K562 (cell line): ENCODE data around the gene PRMT2. TPM values are rescaled to one million over a fixed set of nuclear protein-coding genes. Genes with fewer than 3 reads are reported as not detected.
A peak's percentile ranks its signal among the peaks of the same experiment; 100 is the strongest.

Source experiments
- ATAC-seq: fragments of 200-7000 bp; cut with Tn5 transposase; 3 replicates; pipeline ENCODE4 v1.9.1; 2020; ENCODE audit warnings: moderate library complexity
- BruUV-seq: library from RNA; stranded (reverse); fragments of 400-500 nt; replicated peaks from 2 replicates; lab custom pipeline; 2021; lab: Mats Ljungman, UMichigan
- CTCF ChIA-PET: fragments of 300-600 bp; formaldehyde crosslinking; extraction: SDS; loops from one replicate; lab custom pipeline; 2021; ENCODE audit warnings: low intra/inter-chr PET ratio; lab: Yijun Ruan, JAX
- POLR2A ChIA-PET: fragments of 300-600, 350-650 bp; sonication (Branson Sonifier 250); formaldehyde crosslinking; extraction: SDS; loops from one replicate; lab custom pipeline; 2021; ENCODE audit warnings: antibody characterized with exemption, inconsistent platforms; lab: Yijun Ruan, JAX
- DNase-seq, 4 experiments: peaks; one replicate each; pipeline versions ENCODE4 v3.0.0 to v3.0.0-alpha.2; 2011 to 2018; ENCODE audit warnings: low spot score in 3 of 4, mixed read lengths in 3 of 4; ENCODE audit errors: extremely low read depth in 1 of 4
- FAIRE-seq: peaks from 2 replicates; lab custom pipeline; 2011; peaks lifted over from hg19 to GRCh38; lab: Jason Lieb, UNC
- H2AFZ ChIP-seq: 2 replicates; pipeline ENCODE4 v1.6.0; 2011; ENCODE audit warnings: low read depth, low read length, control low read depth, inconsistent platforms
- H3K27ac ChIP-seq: fragments of 200-600 bp; 3 replicates; pipeline ENCODE4 v1.8.0; 2011; ENCODE audit warnings: low read depth, mild to moderate bottlenecking, control low read depth, inconsistent platforms, low read length, moderate library complexity, mixed read lengths; ENCODE audit errors: extremely low read depth
- H3K27me3 ChIP-seq, 2 experiments: fragments of 300-600 bp in 1 of 2; 2 replicates in 1 of 2; 3 replicates in 1 of 2; pipeline versions ENCODE4 v1.6.0 to v1.8.0; 2011; ENCODE audit warnings: inconsistent platforms in 2 of 2, low read length in 2 of 2, mild to moderate bottlenecking in 1 of 2, mixed read lengths in 1 of 2, moderate library complexity in 1 of 2; ENCODE audit not compliant: control insufficient read depth in 2 of 2, insufficient read depth in 2 of 2
- H3K36me3 ChIP-seq: fragments of 300-600 bp; 3 replicates; pipeline ENCODE4 v1.8.0; 2011; ENCODE audit warnings: mild to moderate bottlenecking, low read length, inconsistent platforms; ENCODE audit not compliant: control insufficient read depth, insufficient read depth
- H3K4me1 ChIP-seq, 2 experiments: fragments of 200-600 bp in 1 of 2; replicated peaks in 1 of 2; 2 replicates in 1 of 2; 3 replicates in 1 of 2; pipeline versions ENCODE4 v1.5.1 to v1.8.0; 2011; ENCODE audit warnings: inconsistent platforms in 2 of 2, low read length in 2 of 2, mild to moderate bottlenecking in 1 of 2, mixed read lengths in 1 of 2, moderate library complexity in 1 of 2; ENCODE audit not compliant: control insufficient read depth in 2 of 2, insufficient read depth in 2 of 2
- H3K4me2 ChIP-seq: 2 replicates; pipeline ENCODE4 v1.6.1; 2011; ENCODE audit warnings: low read length, control low read depth, inconsistent platforms, mixed read lengths; ENCODE audit not compliant: insufficient read depth
- H3K4me3 ChIP-seq: fragments of 200-600 bp; sonication (generic), shearing (Covaris generic); 2 replicates; pipeline ENCODE4 v1.5.1; 2016; ENCODE audit warnings: control low read depth, inconsistent platforms
- H3K79me2 ChIP-seq: fragments of 200-600 bp; 3 replicates; pipeline ENCODE4 v1.8.0; 2011; ENCODE audit warnings: low read length, inconsistent platforms; ENCODE audit not compliant: control insufficient read depth, insufficient read depth
- H3K9ac ChIP-seq, 2 experiments: 2 replicates each; pipeline versions ENCODE4 v1.6.0 to v1.6.1; 2011; ENCODE audit warnings: low read depth in 2 of 2, low read length in 2 of 2, control low read depth in 1 of 2, inconsistent platforms in 1 of 2, mild to moderate bottlenecking in 1 of 2, mixed read lengths in 1 of 2; ENCODE audit not compliant: insufficient read depth in 1 of 2
- H3K9me1 ChIP-seq: one replicate; pipeline ENCODE4 v1.6.0; 2011; ENCODE audit warnings: inconsistent platforms, mild to moderate bottlenecking, low read length, moderate library complexity; ENCODE audit not compliant: control insufficient read depth, insufficient read depth
- H3K9me3 ChIP-seq: replicated peaks from 2 replicates; pipeline ENCODE4 v1.5.1; 2011; ENCODE audit warnings: low read depth, low read length, inconsistent platforms; ENCODE audit not compliant: control insufficient read depth, insufficient read depth
- H4K20me1 ChIP-seq: replicated peaks from 2 replicates; pipeline ENCODE4 v1.6.1; 2011; ENCODE audit warnings: low read length, inconsistent platforms, mixed read lengths; ENCODE audit not compliant: control insufficient read depth, insufficient read depth
- IRF2 ChIP-seq: sonication (generic); formaldehyde crosslinking; IDR thresholded peaks from 2 replicates; pipeline ENCODE4 v1.8.1; 2022; ENCODE audit warnings: mild to moderate bottlenecking, missing genetic modification reagents
- MEIS2 ChIP-seq: fragments of 450-650 bp; IDR thresholded peaks from 2 replicates; pipeline ENCODE4 v1.6.1; 2014; ENCODE audit warnings: mild to moderate bottlenecking; ENCODE audit not compliant: partially characterized antibody
- ZNF551 ChIP-seq: fragments of 250-450 bp; sonication (Bioruptor Pico); IDR thresholded peaks from 2 replicates; pipeline ENCODE4 v1.5.0; 2021; ENCODE audit warnings: mild to moderate bottlenecking, moderate library complexity
- WGBS: fragments of 100-300 bp; shearing (Covaris generic); methylation state at CpG from one replicate; pipeline ENCODE4 v1.1.6; 2016; ENCODE audit warnings: low coverage, mixed read lengths; ENCODE audit not compliant: insufficient coverage; ENCODE audit errors: missing lambda C conversion rate; 5-methylcytosine and 5-hydroxymethylcytosine counted together
- in situ Hi-C: fragments of 300-500 bp; cut with MboI; formaldehyde crosslinking; loops from 4 replicates; pipeline ENCODE4 v1.15.0; 2018; ENCODE audit warnings: inconsistent platforms, mixed read lengths
- intact Hi-C: fragments of 100-400 bp; cut with micrococcal nuclease; formaldehyde crosslinking; loops from 2 replicates; pipeline ENCODE4 v1.14.2; 2022
- polyA plus RNA-seq, 8 experiments: library from polyadenylated mRNA; depleted of rRNA in 4 of 8; stranded (reverse) in 5 of 8; unstranded in 3 of 8; fragments of >200 nt; fragmentation: Nextera tagmentation in 2 of 8; fragmentation: Illumina TruSeq in 1 of 8; extraction: Ambion mirVana in 2 of 8; extraction: Trizol in 1 of 8; gene quantifications; 2 replicates each; pipeline versions ENCODE4 v1.2.1 to v1.2.3, GENCODE V29; 2011 to 2014; ENCODE audit warnings: inconsistent platforms in 1 of 8, missing spikeins in 1 of 8
- total RNA-seq, 7 experiments: library from RNA; depleted of rRNA in 6 of 7; stranded (reverse); fragments of >200 nt in 6 of 7; fragmentation: Illumina TruSeq in 2 of 7; extraction: Trizol in 2 of 7; gene quantifications; 2 replicates each; pipeline versions ENCODE4 v1.2.1 to v1.2.3, GENCODE V29; 2011 to 2021; ENCODE audit warnings: low replicate concordance in 1 of 7
- TF ChIP-seq, protein P1 (sequence below): fragments of 200-600 bp; sonication (generic); IDR thresholded peaks from one replicate; pipeline ENCODE4 v1.6.1; 2012; ENCODE audit warnings: mild to moderate bottlenecking, low read depth, low read length, inconsistent platforms

The PRMT2 gene
- total and polyA plus RNA-seq, 9 of the 15 experiments (the other 6 are each of a cell fraction or from before 2014, with no cell fraction given), result 37.2 to 85.7 (median 59.3) TPM

- Histone ChIP-seq H2AFZ (no peak overlapping the region), H3K9me1 (no peaks in the 10 kb centered on the region), H4K20me1 (no peaks in the 10 kb centered on the region), H3K36me3 (peaks cover 9% of the 10 kb centered on the region; the same call in 1 of the 3 replicates), H3K27ac (no peak overlapping the region), H3K79me2 (no peaks in the 10 kb centered on the region), H3K4me3 (no peak overlapping the region), H3K9me3 (no peaks in the 10 kb centered on the region), H3K4me2 (peak overlapping the region; percentile 6; the same call in 1 of the 2 replicates), H3K27me3 (no peaks in the 10 kb centered on the region), H3K4me1 (peaks cover 0 to 13% of the 10 kb centered on the region in 2 experiments; a peak in 1 of 5 replicates), H3K9ac (no peak overlapping the region)
- no TSS peak for BruUV-seq
- DNase-seq, result no peak
- intact Hi-C loops, result no loop called here
- TF ChIP-seq ZNF551 (CRISPR knock-in tag), result no peak
- TF ChIP-seq, protein P1, sequence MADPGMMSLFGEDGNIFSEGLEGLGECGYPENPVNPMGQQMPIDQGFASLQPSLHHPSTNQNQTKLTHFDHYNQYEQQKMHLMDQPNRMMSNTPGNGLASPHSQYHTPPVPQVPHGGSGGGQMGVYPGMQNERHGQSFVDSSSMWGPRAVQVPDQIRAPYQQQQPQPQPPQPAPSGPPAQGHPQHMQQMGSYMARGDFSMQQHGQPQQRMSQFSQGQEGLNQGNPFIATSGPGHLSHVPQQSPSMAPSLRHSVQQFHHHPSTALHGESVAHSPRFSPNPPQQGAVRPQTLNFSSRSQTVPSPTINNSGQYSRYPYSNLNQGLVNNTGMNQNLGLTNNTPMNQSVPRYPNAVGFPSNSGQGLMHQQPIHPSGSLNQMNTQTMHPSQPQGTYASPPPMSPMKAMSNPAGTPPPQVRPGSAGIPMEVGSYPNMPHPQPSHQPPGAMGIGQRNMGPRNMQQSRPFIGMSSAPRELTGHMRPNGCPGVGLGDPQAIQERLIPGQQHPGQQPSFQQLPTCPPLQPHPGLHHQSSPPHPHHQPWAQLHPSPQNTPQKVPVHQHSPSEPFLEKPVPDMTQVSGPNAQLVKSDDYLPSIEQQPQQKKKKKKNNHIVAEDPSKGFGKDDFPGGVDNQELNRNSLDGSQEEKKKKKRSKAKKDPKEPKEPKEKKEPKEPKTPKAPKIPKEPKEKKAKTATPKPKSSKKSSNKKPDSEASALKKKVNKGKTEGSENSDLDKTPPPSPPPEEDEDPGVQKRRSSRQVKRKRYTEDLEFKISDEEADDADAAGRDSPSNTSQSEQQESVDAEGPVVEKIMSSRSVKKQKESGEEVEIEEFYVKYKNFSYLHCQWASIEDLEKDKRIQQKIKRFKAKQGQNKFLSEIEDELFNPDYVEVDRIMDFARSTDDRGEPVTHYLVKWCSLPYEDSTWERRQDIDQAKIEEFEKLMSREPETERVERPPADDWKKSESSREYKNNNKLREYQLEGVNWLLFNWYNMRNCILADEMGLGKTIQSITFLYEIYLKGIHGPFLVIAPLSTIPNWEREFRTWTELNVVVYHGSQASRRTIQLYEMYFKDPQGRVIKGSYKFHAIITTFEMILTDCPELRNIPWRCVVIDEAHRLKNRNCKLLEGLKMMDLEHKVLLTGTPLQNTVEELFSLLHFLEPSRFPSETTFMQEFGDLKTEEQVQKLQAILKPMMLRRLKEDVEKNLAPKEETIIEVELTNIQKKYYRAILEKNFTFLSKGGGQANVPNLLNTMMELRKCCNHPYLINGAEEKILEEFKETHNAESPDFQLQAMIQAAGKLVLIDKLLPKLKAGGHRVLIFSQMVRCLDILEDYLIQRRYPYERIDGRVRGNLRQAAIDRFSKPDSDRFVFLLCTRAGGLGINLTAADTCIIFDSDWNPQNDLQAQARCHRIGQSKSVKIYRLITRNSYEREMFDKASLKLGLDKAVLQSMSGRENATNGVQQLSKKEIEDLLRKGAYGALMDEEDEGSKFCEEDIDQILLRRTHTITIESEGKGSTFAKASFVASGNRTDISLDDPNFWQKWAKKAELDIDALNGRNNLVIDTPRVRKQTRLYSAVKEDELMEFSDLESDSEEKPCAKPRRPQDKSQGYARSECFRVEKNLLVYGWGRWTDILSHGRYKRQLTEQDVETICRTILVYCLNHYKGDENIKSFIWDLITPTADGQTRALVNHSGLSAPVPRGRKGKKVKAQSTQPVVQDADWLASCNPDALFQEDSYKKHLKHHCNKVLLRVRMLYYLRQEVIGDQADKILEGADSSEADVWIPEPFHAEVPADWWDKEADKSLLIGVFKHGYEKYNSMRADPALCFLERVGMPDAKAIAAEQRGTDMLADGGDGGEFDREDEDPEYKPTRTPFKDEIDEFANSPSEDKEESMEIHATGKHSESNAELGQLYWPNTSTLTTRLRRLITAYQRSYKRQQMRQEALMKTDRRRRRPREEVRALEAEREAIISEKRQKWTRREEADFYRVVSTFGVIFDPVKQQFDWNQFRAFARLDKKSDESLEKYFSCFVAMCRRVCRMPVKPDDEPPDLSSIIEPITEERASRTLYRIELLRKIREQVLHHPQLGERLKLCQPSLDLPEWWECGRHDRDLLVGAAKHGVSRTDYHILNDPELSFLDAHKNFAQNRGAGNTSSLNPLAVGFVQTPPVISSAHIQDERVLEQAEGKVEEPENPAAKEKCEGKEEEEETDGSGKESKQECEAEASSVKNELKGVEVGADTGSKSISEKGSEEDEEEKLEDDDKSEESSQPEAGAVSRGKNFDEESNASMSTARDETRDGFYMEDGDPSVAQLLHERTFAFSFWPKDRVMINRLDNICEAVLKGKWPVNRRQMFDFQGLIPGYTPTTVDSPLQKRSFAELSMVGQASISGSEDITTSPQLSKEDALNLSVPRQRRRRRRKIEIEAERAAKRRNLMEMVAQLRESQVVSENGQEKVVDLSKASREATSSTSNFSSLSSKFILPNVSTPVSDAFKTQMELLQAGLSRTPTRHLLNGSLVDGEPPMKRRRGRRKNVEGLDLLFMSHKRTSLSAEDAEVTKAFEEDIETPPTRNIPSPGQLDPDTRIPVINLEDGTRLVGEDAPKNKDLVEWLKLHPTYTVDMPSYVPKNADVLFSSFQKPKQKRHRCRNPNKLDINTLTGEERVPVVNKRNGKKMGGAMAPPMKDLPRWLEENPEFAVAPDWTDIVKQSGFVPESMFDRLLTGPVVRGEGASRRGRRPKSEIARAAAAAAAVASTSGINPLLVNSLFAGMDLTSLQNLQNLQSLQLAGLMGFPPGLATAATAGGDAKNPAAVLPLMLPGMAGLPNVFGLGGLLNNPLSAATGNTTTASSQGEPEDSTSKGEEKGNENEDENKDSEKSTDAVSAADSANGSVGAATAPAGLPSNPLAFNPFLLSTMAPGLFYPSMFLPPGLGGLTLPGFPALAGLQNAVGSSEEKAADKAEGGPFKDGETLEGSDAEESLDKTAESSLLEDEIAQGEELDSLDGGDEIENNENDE, result no peak
- no peak for TF ChIP-seq IRF2
- TF ChIP-seq MEIS2, result peak; percentile 20
- in situ Hi-C loops, result no loop called here
- WGBS, result 64% methylated on average over 31 of the region's 53 CpGs
- no peak for ATAC-seq
- ChIA-PET CTCF (no interaction called here), POLR2A (interaction anchor here (0.6 kb wide), 1 partner anchor 345 kb away, joined by 3 read pairs; no protein-coding TSS in a partner anchor)
- no peak for FAIRE-seq
These were observed 32.4 kb downstream of the PRMT2 start for GRCh38 chr21:46667741-46668380.
